Activated naive CD4-positive, alpha-beta T cell treated with anti-CD3 and anti-CD28 coated beads, Interleukin-2, amount 50 U/mL, for 72 hours (primary cell): Measurements from ENCODE around the gene ZNF892. TPM values are rescaled to one million over a fixed set of nuclear protein-coding genes. Genes with fewer than 3 reads are reported as not detected.
"Not testable (repeated sequence)": the region's sequence is repeated elsewhere in the genome, so short reads cannot be mapped to it uniquely, and the experiment has no call there.

Experiments
- ATAC-seq, 2 donors: fragments of 150-1000 bp; cut with Tn5 transposase; 2 replicates each; pipeline ENCODE4 v1.10.0; 2021; ENCODE audit warnings: mild to moderate bottlenecking in 2 of 2, moderate library complexity in 2 of 2
- DNase-seq, 2 donors: peaks; one replicate each; pipeline ENCODE4 v3.0.0; 2021 to 2022; ENCODE audit warnings: low spot score in 2 of 2
- H3K27ac Mint-ChIP-seq, 2 donors: one replicate each; pipeline ENCODE4 v1.8.0; 2022; ENCODE audit warnings: mild to moderate bottlenecking in 2 of 2, mixed read lengths in 2 of 2
- H3K36me3 Mint-ChIP-seq, 2 donors: one replicate each; pipeline ENCODE4 v1.8.0; 2022; ENCODE audit warnings: mixed read lengths in 2 of 2
- H3K9me3 Mint-ChIP-seq, 2 donors: one replicate each; pipeline ENCODE4 v1.8.0; 2022; ENCODE audit warnings: mixed read lengths in 2 of 2
- total RNA-seq, 2 donors: library from RNA; stranded (reverse); gene quantifications; one replicate each; pipeline ENCODE4 v1.2.3, GENCODE V29; 2022

The ZNF892 gene
- total RNA-seq, 2 donors from 2014 or later: 3.6 to 3.9 TPM

DNA sequence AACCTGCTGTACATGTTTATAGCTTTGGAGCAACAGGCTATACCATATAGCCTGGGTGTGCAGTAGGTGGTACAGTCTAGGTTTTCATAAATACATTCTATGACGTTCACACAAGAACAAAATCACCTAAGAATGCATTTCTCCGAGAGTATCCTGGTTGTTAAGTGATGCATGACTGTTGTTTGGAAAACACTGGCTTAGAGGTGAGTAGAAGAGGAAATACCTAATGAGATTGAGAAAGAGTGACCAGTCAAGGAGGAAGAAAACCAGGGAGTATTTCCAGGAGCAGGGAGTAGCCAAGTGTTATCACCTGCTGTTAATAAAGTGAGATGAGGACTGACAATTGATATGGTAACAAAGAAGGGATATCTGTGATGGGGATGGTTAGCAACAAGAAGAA is 2.9 kb upstream of the ZNF892 start:
- H3K9me3 Mint-ChIP-seq: peaks cover 1 to 8% of the 10 kb centered on the region in 2 donors
- ATAC-seq (no peak), DNase-seq (no peak)
- H3K27ac Mint-ChIP-seq: no peak overlapping the region
- peaks cover 10 to 17% of the 10 kb centered on the region in 2 donors for H3K36me3 Mint-ChIP-seq

DNA sequence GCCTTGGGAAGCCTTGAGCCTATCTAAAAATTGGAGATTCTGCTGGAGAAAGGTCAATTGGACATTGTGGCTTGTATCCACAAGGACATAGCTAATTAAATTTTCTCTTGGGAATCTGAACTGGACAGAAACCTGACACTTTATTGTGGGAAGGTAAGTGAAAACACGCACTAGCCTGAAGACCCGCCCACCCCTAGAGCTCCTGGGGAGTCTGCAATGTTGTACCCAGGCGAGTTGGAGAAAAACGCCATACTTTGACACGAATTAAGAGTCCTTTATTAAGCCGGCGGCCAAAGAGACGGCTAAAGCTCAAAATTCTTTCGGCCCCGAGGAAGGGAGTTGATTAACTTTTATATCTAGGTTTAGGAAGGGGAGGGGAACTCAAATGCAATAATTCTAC is 1.2 kb upstream of the ZNF892 start:
- ATAC-seq (no peak), DNase-seq (no peak)
- Mint-ChIP-seq H3K9me3 (peaks cover 10 to 18% of the 10 kb centered on the region in 2 donors), H3K36me3 (peaks cover 22 to 31% of the 10 kb centered on the region in 2 donors), H3K27ac (peak overlapping the region in 1 of 2 donors; percentile 87)

DNA sequence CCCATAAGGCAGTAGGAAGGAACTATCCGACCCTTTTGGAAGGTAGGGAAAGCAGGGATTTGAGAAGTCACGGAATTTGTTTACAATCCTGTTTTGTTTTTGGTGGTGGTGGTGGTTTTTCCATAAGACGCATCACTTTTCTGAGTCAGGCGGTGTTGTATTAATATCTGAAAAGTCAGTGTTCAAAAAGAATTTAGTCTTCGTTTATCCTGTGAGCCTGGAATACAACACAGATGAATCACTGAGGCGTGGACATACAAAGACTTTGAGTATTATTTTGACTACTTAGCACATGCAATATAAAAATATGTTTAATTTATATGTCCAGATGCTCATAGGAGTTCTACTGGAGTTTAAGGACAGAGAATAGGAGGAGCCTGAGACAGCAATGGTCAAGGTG is 785 bp downstream of the ZNF892 start:
- ATAC-seq (no peak), DNase-seq (no peak)
- H3K36me3 Mint-ChIP-seq: peaks cover 39 to 51% of the 10 kb centered on the region in 2 donors
- H3K27ac Mint-ChIP-seq: peak overlapping the region; percentile 17 to 87
- peaks cover 14 to 21% of the 10 kb centered on the region in 2 donors for H3K9me3 Mint-ChIP-seq

DNA sequence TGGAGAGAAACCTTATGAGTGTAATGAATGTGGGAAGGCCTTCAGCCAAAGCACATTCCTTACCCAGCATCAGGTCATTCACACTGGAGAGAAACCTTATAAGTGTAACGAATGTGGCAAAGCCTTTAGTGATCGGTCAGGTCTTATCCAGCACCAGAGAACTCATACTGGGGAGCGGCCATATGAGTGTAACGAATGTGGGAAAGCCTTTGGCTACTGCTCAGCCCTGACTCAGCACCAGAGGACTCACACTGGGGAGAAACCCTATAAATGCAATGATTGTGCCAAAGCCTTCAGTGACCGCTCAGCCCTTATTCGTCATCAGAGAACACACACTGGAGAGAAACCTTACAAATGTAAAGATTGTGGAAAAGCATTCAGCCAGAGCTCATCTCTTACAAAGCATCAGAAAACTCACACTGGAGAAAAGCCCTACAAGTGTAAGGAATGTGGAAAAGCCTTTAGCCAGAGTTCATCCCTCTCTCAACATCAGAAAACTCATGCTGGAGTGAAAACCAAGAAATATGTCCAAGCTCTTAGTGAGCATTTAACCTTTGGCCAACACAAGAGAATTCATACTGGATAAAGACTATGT is 7.8 kb downstream of the ZNF892 start:
- DNase-seq: no peak
- H3K36me3 Mint-ChIP-seq: peaks cover 95 to 97% of the 10 kb centered on the region in 2 donors
- no peak for ATAC-seq
- peaks cover 62 to 68% of the 10 kb centered on the region in 2 donors for H3K9me3 Mint-ChIP-seq
- H3K27ac Mint-ChIP-seq: no peak overlapping the region

GRCh38 chr2:95220449-95220848 is 13.1 kb downstream of the ZNF892 start:
- ATAC-seq: no peak
- H3K27ac Mint-ChIP-seq: no peak overlapping the region
- peaks cover 50 to 63% of the 10 kb centered on the region in 2 donors for H3K9me3 Mint-ChIP-seq
- peaks cover 70 to 77% of the 10 kb centered on the region in 2 donors for H3K36me3 Mint-ChIP-seq
- no peak for DNase-seq

- DNase-seq: no peak
- Mint-ChIP-seq H3K27ac (no peak overlapping the region), H3K9me3 (peaks cover 23 to 41% of the 10 kb centered on the region in 2 donors)
These were observed 18.3 kb downstream of the ZNF892 start for GRCh38 chr2:95225658-95226057.

DNA sequence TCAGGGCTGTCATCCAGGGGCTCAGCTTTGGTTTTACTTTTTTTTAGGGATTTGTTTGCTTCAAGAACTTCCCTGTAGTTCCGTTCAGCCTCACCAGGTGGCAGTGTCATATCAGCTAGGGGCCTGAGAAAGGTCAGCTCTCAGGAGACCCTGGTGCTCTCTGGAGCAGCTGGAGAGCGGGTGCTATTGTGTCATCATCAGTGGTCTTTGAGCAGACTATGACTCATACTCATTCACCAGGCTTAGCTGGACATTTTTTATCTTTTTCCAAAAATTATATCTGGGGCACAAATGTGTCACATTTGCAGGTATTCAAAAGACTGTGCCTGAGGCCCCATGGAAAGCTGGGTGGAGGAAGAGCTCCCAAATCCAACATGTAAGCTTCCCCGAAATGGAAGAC is 24.4 kb downstream of the ZNF892 start:
- H3K9me3 Mint-ChIP-seq: peaks cover 27 to 29% of the 10 kb centered on the region in 2 donors

More at GRCh38 chr2:95225658-95226057, 18.3 kb downstream of the ZNF892 start:
- ATAC-seq: no peak
- peaks cover 24 to 41% of the 10 kb centered on the region in 2 donors for H3K36me3 Mint-ChIP-seq

DNA sequence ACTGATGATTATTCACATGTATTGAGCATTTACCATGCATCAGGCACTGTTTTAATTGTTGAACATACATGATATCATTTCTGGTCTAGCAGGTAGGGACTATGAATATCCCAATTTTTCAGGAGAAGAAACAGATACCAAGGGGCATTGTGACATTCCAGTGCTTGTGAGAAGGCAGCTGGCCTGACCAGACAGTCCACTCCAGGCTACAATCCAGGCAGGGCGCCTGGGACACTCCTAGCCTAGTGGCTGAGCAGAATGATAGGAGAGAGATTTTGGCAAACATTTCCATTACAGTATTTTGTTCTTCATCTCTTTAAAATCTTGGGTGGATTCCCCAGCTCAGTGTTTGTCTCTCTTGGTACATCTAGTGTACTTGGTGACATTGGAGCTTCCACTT is 24.9 kb downstream of the ZNF892 start:
- Mint-ChIP-seq H3K27ac (no peak overlapping the region), H3K36me3 (peaks cover 17 to 41% of the 10 kb centered on the region in 2 donors), H3K9me3 (peaks cover 23 to 26% of the 10 kb centered on the region in 2 donors)
- ATAC-seq: no peak
- DNase-seq: no peak

More for the DNA sequence above, 24.4 kb downstream of the ZNF892 start:
- ATAC-seq: no peak
- DNase-seq: peak in 1 of 2 donors; percentile 40
- Mint-ChIP-seq H3K27ac (no peak overlapping the region), H3K36me3 (peaks cover 17 to 39% of the 10 kb centered on the region in 2 donors)

- H3K27ac Mint-ChIP-seq: no peak overlapping the region
- no peak for ATAC-seq
- H3K9me3 Mint-ChIP-seq: peaks cover 29 to 32% of the 10 kb centered on the region in 2 donors
- no peak for DNase-seq
- peaks cover 16 to 45% of the 10 kb centered on the region in 2 donors for H3K36me3 Mint-ChIP-seq
These were observed 27.0 kb downstream of the ZNF892 start for GRCh38 chr2:95234286-95234785.

DNA sequence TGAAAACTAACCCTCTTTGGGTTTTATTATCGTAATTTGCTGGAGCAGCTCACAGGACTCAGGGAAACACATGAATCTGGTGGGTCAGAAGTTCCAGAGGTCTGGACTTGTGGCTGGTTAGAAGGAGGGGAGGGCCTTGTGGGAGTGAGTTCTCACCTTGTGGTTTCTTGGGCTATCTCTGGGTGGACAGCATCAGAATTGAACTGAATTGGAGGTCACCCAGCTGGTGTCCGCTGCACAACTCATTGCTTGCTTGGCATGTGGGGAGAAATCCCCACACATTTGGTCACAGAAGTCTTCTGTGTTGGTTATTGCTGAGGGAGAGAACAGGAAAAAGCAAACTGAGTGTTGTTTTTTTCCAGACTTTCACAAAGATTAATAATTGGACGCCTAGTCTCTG is 27.5 kb downstream of the ZNF892 start:
- H3K9me3 Mint-ChIP-seq: peaks cover 29 to 30% of the 10 kb centered on the region in 2 donors
- H3K27ac Mint-ChIP-seq: no peak overlapping the region
- no peak for ATAC-seq
- DNase-seq: no peak
- H3K36me3 Mint-ChIP-seq: peaks cover 17 to 45% of the 10 kb centered on the region in 2 donors

- ATAC-seq: no peak
- Mint-ChIP-seq H3K9me3 (peaks cover 51% of the 10 kb centered on the region in 2 donors), H3K36me3 (peaks cover 44 to 67% of the 10 kb centered on the region in 2 donors)
These were observed 30.8 kb downstream of the ZNF892 start for GRCh38 chr2:95238131-95238530.

DNA sequence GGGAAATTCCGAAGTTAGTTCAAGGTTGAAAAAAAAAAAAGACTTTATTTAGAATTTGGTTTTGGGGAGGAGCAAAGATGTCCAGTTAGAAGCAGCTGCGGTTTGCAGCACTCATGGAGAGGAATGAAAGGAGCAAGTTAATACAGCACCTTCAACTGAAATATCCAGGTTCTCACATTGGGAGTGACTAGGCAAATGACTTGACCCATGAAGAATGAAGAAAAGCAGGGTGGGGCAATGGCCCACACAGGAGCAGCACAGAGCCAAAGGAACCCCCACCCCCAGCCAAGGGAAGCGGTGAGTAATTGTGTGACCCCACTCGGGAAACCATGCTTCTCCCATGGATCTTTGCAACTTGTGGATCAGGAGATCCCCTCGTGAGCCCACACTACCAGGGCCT is 32.8 kb downstream of the ZNF892 start:
- DNase-seq (no peak), ATAC-seq (no peak)
- Mint-ChIP-seq H3K27ac (no peak overlapping the region), H3K9me3 (peaks cover 45 to 47% of the 10 kb centered on the region in 2 donors), H3K36me3 (peaks cover 40 to 59% of the 10 kb centered on the region in 2 donors)

More at GRCh38 chr2:95238131-95238530, 30.8 kb downstream of the ZNF892 start:
- no peak for DNase-seq
- no peak overlapping the region for H3K27ac Mint-ChIP-seq

DNA sequence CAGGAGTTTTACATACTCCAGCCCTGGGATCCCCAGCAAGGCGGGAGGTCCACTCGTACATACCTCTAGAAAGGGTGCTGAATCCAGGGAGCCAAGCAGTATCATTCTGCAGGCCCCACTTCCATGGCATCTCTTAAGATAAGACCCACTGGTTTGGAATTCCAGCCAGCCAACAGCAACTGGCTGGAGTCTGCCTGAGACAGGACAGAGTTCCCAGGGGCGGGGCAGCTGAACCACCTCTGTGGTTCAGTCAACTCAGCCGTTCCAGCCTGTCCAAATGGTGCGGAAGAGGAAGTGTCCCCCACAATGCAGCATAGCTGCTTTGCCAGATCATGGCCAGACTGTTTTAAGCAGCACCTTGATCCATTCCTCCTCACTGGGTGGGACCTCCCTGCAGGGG is 33.2 kb downstream of the ZNF892 start:
- Mint-ChIP-seq H3K9me3 (peaks cover 44 to 45% of the 10 kb centered on the region in 2 donors), H3K27ac (no peak overlapping the region), H3K36me3 (peaks cover 40 to 56% of the 10 kb centered on the region in 2 donors)
- DNase-seq (no peak), ATAC-seq (no peak)

- Mint-ChIP-seq H3K36me3 (peaks cover 40 to 57% of the 10 kb centered on the region in 2 donors), H3K9me3 (peaks cover 42 to 50% of the 10 kb centered on the region in 2 donors)
- not testable (repeated sequence) for ATAC-seq, H3K27ac Mint-ChIP-seq, DNase-seq
These were observed 34.8 kb downstream of the ZNF892 start for GRCh38 chr2:95242084-95242483.

Other genes with a start within 250 kb of the ZNF892 start
- 10 to 100 TPM; 26.3 to 62.8 TPM for gene MAL, start 181.8 kb upstream of the ZNF892 start, total RNA-seq
- gene MRPS5, start 85.7 kb upstream of the ZNF892 start, total RNA-seq: 100 to 1,000 TPM in 1 of 2 donors, 10 to 100 TPM in 1; 78.8 to 102 TPM
- gene ZNF514, start 47.7 kb upstream of the ZNF892 start, total RNA-seq: 10 to 100 TPM in 1 of 2 donors, 1 to 10 TPM in 1; 7.6 to 11.0 TPM
- gene ZNF2, start 41.7 kb upstream of the ZNF892 start, total RNA-seq: 1 to 10 TPM; 3.9 to 5.3 TPM
- gene PROM2, start 66.9 kb downstream of the ZNF892 start, total RNA-seq: 1 to 10 TPM in 1 of 2 donors, under 1 TPM in 1; 0.86 to 1.9 TPM
- gene KCNIP3, start 89.8 kb downstream of the ZNF892 start, total RNA-seq: not detected
- 10 to 100 TPM; 31.0 to 39.8 TPM for gene FAHD2A, start 195.2 kb downstream of the ZNF892 start, total RNA-seq